IMR-90 (cell line): ENCODE measurements around the gene PRKAG2.

Experiments used
- BHLHE40 ChIP-seq: fragments of 150-350 bp; IDR thresholded peaks from 2 replicates; pipeline ENCODE4 v1.6.1; 2016; ENCODE audit warnings: mild to moderate bottlenecking, low read depth, low read length
- CEBPB ChIP-seq: IDR thresholded peaks from 2 replicates; pipeline ENCODE4 v1.6.1; 2012; ENCODE audit warnings: low read depth, low read length, improper control_type of control experiment
- CHD1 ChIP-seq: IDR thresholded peaks from 2 replicates; pipeline ENCODE4 v1.6.1; 2012; ENCODE audit warnings: low read depth, low read length, improper control_type of control experiment
- FOS ChIP-seq: fragments of 150-350 bp; IDR thresholded peaks from 2 replicates; pipeline ENCODE4 v1.6.1; 2016; ENCODE audit warnings: low read depth, low read length
- MAFK ChIP-seq: IDR thresholded peaks from 2 replicates; pipeline ENCODE4 v1.6.1; 2012; ENCODE audit warnings: low read depth, low read length, improper control_type of control experiment
- MAZ ChIP-seq: IDR thresholded peaks from 2 replicates; pipeline ENCODE4 v1.6.1; 2012; ENCODE audit warnings: low read depth, mild to moderate bottlenecking, low read length, improper control_type of control experiment, moderate library complexity, borderline replicate concordance
- NFE2L2 ChIP-seq: fragments of 150-350 bp; IDR thresholded peaks from 2 replicates; pipeline ENCODE4 v1.6.1; 2016; ENCODE audit warnings: low read depth, mild to moderate bottlenecking, low read length
- POLR2A ChIP-seq: IDR thresholded peaks from 2 replicates; pipeline ENCODE4 v1.6.1; 2012; ENCODE audit warnings: mild to moderate bottlenecking, low read depth, low read length
- RAD21 ChIP-seq: IDR thresholded peaks from 2 replicates; pipeline ENCODE4 v1.6.1; 2012; ENCODE audit warnings: low read length, improper control_type of control experiment
- SMC3 ChIP-seq: fragments of 150-350 bp; IDR thresholded peaks from 2 replicates; pipeline ENCODE4 v1.6.1; 2016; ENCODE audit warnings: low read depth, mild to moderate bottlenecking, antibody characterized with exemption, low read length, moderate library complexity
- TF ChIP-seq, protein P1 (sequence below): conservative IDR thresholded peaks from 2 replicates; pipeline ENCODE4 v1.5.1; 2012; ENCODE audit warnings: mild to moderate bottlenecking, low read depth, low read length, improper control_type of control experiment
- TF ChIP-seq, protein P2 (sequence below): fragments of 150-350 bp; IDR thresholded peaks from 2 replicates; pipeline ENCODE4 v1.6.1; 2017; ENCODE audit warnings: mild to moderate bottlenecking, antibody characterized with exemption, low read length, low read depth

- TF ChIP-seq, protein P1, sequence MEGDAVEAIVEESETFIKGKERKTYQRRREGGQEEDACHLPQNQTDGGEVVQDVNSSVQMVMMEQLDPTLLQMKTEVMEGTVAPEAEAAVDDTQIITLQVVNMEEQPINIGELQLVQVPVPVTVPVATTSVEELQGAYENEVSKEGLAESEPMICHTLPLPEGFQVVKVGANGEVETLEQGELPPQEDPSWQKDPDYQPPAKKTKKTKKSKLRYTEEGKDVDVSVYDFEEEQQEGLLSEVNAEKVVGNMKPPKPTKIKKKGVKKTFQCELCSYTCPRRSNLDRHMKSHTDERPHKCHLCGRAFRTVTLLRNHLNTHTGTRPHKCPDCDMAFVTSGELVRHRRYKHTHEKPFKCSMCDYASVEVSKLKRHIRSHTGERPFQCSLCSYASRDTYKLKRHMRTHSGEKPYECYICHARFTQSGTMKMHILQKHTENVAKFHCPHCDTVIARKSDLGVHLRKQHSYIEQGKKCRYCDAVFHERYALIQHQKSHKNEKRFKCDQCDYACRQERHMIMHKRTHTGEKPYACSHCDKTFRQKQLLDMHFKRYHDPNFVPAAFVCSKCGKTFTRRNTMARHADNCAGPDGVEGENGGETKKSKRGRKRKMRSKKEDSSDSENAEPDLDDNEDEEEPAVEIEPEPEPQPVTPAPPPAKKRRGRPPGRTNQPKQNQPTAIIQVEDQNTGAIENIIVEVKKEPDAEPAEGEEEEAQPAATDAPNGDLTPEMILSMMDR, result no peak
- TF ChIP-seq POLR2A (no peak), MAFK (no peak), CEBPB (no peak), MAZ (no peak), CHD1 (no peak), NFE2L2 (no peak), SMC3 (no peak), RAD21 (no peak), BHLHE40 (no peak), FOS (no peak)
- TF ChIP-seq, protein P2, sequence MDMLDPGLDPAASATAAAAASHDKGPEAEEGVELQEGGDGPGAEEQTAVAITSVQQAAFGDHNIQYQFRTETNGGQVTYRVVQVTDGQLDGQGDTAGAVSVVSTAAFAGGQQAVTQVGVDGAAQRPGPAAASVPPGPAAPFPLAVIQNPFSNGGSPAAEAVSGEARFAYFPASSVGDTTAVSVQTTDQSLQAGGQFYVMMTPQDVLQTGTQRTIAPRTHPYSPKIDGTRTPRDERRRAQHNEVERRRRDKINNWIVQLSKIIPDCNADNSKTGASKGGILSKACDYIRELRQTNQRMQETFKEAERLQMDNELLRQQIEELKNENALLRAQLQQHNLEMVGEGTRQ, result no peak
Measured at GRCh38 chr7:151776876-151777494, 99.9 kb downstream of the PRKAG2 start.
